ENCODE measurements around the gene TBPL1. TPM values are rescaled to one million over a fixed set of nuclear protein-coding genes. Genes with fewer than 3 reads are reported as not detected.

TBPL1 gene
- polyA plus RNA-seq, 2 of the 4 experiments (the other 2 are of a cell fraction) = 22.4 to 41.1 TPM

DNA sequence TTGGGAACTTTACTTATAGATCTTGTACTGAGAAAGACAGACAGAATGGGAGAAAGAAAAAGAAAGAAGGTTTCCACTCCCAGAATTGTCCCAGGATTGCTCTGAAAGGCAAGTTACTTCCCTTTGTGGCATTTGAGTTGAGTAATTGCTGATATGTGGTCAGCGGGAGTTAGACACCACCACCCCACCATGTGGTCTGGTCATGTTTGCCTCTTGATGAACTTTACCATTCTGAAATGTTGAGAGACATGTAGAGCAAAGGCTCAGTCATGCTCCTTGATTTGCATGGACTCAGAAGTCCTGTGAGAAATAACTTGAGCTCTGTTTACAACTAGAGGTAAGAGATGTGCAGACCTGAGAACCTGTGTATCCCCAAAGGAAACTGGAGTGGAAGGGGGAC lies 47.0 kb upstream of the TBPL1 start:
- no peak for DNase-seq (ENCODE audit: low read depth in 1 of 2, low spot score in 1 of 2)
- POLR2A ChIA-PET = no interaction called here
- CTCF ChIA-PET = interaction anchor here (0.8 to 3.2 kb wide), 4 partner anchors 10 to 337 kb away, joined by 3 to 15 read pairs (median 6); no protein-coding TSS in a partner anchor
- peak overlapping the region in 1 of 2 experiments; percentile 30; a peak in 2 of 6 replicates for H3K27ac ChIP-seq
- FAIRE-seq = no peak
- no peak for ATAC-seq
- H3K9me3 ChIP-seq = peaks cover 11% of the 10 kb centered on the region; the same call in 2 of the 3 replicates
- TF ChIP-seq MAZ (IDR thresholded peaks at IDR 0.05; ENCODE audit: borderline replicate concordance, low read depth, low read length) (no peak), MAFK (IDR thresholded peaks at IDR 0.05; ENCODE audit: partially characterized antibody) (no peak), RFX5 (IDR thresholded peaks at IDR 0.05) (no peak), ZFP36 (IDR thresholded peaks at IDR 0.05; ENCODE audit: borderline replicate concordance, partially characterized antibody) (no peak), CHD4 (IDR thresholded peaks at IDR 0.05; ENCODE audit: borderline replicate concordance) (no peak), HDAC2 (IDR thresholded peaks at IDR 0.05) (no peak), EP300 (IDR thresholded peaks at IDR 0.05) (no peak), GATA3 (IDR thresholded peaks at IDR 0.05; ENCODE audit: borderline replicate concordance) (no peak), NPAS2 (CRISPR knock-in tag; IDR thresholded peaks at IDR 0.05; ENCODE audit: borderline replicate concordance) (no peak), ESRRA (IDR thresholded peaks at IDR 0.05; ENCODE audit: borderline replicate concordance, low read length) (no peak), RCOR1 (IDR thresholded peaks at IDR 0.05; ENCODE audit: low read depth, low read length) (no peak)
- TF ChIP-seq, protein P1, sequence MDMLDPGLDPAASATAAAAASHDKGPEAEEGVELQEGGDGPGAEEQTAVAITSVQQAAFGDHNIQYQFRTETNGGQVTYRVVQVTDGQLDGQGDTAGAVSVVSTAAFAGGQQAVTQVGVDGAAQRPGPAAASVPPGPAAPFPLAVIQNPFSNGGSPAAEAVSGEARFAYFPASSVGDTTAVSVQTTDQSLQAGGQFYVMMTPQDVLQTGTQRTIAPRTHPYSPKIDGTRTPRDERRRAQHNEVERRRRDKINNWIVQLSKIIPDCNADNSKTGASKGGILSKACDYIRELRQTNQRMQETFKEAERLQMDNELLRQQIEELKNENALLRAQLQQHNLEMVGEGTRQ (IDR thresholded peaks at IDR 0.05) = no peak
- TF ChIP-seq, protein P2, sequence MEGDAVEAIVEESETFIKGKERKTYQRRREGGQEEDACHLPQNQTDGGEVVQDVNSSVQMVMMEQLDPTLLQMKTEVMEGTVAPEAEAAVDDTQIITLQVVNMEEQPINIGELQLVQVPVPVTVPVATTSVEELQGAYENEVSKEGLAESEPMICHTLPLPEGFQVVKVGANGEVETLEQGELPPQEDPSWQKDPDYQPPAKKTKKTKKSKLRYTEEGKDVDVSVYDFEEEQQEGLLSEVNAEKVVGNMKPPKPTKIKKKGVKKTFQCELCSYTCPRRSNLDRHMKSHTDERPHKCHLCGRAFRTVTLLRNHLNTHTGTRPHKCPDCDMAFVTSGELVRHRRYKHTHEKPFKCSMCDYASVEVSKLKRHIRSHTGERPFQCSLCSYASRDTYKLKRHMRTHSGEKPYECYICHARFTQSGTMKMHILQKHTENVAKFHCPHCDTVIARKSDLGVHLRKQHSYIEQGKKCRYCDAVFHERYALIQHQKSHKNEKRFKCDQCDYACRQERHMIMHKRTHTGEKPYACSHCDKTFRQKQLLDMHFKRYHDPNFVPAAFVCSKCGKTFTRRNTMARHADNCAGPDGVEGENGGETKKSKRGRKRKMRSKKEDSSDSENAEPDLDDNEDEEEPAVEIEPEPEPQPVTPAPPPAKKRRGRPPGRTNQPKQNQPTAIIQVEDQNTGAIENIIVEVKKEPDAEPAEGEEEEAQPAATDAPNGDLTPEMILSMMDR (IDR thresholded peaks at IDR 0.05) = no peak
- TF ChIP-seq, protein P3, sequence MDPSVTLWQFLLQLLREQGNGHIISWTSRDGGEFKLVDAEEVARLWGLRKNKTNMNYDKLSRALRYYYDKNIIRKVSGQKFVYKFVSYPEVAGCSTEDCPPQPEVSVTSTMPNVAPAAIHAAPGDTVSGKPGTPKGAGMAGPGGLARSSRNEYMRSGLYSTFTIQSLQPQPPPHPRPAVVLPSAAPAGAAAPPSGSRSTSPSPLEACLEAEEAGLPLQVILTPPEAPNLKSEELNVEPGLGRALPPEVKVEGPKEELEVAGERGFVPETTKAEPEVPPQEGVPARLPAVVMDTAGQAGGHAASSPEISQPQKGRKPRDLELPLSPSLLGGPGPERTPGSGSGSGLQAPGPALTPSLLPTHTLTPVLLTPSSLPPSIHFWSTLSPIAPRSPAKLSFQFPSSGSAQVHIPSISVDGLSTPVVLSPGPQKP (IDR thresholded peaks at IDR 0.05; ENCODE audit: low read depth, low read length) = no peak
- TF ChIP-seq, protein P4, sequence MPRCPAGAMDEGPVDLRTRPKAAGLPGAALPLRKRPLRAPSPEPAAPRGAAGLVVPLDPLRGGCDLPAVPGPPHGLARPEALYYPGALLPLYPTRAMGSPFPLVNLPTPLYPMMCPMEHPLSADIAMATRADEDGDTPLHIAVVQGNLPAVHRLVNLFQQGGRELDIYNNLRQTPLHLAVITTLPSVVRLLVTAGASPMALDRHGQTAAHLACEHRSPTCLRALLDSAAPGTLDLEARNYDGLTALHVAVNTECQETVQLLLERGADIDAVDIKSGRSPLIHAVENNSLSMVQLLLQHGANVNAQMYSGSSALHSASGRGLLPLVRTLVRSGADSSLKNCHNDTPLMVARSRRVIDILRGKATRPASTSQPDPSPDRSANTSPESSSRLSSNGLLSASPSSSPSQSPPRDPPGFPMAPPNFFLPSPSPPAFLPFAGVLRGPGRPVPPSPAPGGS (IDR thresholded peaks at IDR 0.05) = no peak
- TF ChIP-seq, protein P5, sequence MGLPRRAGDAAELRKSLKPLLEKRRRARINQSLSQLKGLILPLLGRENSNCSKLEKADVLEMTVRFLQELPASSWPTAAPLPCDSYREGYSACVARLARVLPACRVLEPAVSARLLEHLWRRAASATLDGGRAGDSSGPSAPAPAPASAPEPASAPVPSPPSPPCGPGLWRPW (IDR thresholded peaks at IDR 0.05) = no peak
- 61% methylated on average over 1 of the region's 1 CpG for WGBS (ENCODE audit: missing lambda C conversion rate)
- no peak overlapping the region for H3K4me3 ChIP-seq
- H3K4me1 ChIP-seq = no peaks in the 10 kb centered on the region
- no peak overlapping the region for H3K4me2 ChIP-seq

DNA sequence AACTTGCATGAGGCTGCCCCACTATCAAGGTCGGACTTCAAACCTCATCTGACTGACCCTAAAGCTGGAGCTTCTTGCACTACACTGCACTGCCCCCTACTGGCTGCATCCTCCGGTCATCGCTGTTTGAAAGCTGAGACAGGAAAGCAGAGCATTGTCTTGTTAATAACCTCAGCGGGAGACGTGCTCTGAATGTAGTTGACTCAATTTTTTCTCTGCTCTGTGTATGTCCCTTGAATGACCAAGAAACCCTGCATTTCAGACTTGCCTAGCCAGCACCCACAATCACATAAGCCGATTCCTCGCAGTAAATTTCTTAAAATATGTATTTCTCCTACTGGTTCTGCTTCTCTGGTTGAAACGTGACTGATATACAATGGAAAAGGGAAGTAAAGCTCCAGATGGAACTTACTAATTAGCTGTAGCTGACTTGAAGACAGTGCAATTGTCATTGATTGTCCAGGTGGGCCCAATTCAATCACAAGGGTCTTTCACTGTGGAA lies 36.3 kb upstream of the TBPL1 start:
- FAIRE-seq (peak; percentile 81), DNase-seq (ENCODE audit: low read depth in 1 of 2, low spot score in 1 of 2) (peak; percentile 35 to 93), ATAC-seq (peak; percentile 90 to 93)
- Histone ChIP-seq H3K4me3 (no peak overlapping the region), H3K9me3 (peaks cover 14% of the 10 kb centered on the region; the same call in 1 of the 3 replicates), H3K4me2 (peak overlapping the region; percentile 69), H3K4me1 (peaks cover 23% of the 10 kb centered on the region), H3K27ac (peak overlapping the region; percentile 88 to 91)
- ChIA-PET CTCF (interaction anchor here (0.6 to 5.3 kb wide), 51 partner anchors 8 to 1094 kb away, joined by 3 to 82 read pairs (median 4); no protein-coding TSS in a partner anchor), POLR2A (interaction anchor here (1.8 kb wide), 1 partner anchor 347 kb away, joined by 12 read pairs; no protein-coding TSS in a partner anchor)
- 7% methylated on average over 8 of the region's 8 CpGs for WGBS (ENCODE audit: missing lambda C conversion rate)
- TF ChIP-seq EHF (CRISPR knock-in tag; IDR thresholded peaks at IDR 0.05) (no peak), POLR2AphosphoS2 (conservative IDR thresholded peaks at IDR 0.05; ENCODE audit: low read length) (no peak), SMC3 (IDR thresholded peaks at IDR 0.05) (peak; percentile 92), HOXB13 (CRISPR knock-in tag; IDR thresholded peaks at IDR 0.05; ENCODE audit: low read depth) (0 out of 2 replicates have a peak, but pooled peaks have one; percentile 35), RAD21 (conservative IDR thresholded peaks at IDR 0.05 in 1 of 2, IDR thresholded peaks at IDR 0.05 in 1 of 2) (peak; percentile 96), PHF8 (IDR thresholded peaks at IDR 0.05; ENCODE audit: borderline replicate concordance, low read depth) (no peak)
- TF ChIP-seq, protein P2 (IDR thresholded peaks at IDR 0.05) = peak; percentile 88
